IMR-90 (cell line): ENCODE results near the gene MTCL1. TPM values are rescaled to one million over a fixed set of nuclear protein-coding genes. Genes with fewer than 3 reads are reported as not detected.

Experiments
- ATAC-seq: fragments of 200-7000 bp; cut with Tn5 transposase; 2 replicates; pipeline ENCODE4 v1.9.1; 2020; ENCODE audit warnings: low read depth, mild to moderate bottlenecking, moderate library complexity
- BruUV-seq: library from RNA; stranded (reverse); fragments of 400-500 nt; replicated peaks from 2 replicates; lab custom pipeline; 2021; lab: Mats Ljungman, UMichigan
- CTCF ChIA-PET: fragments of 300-600 bp; formaldehyde crosslinking; extraction: SDS; loops from one replicate; lab custom pipeline; 2021; ENCODE audit warnings: antibody characterized with exemption; lab: Yijun Ruan, JAX
- POLR2A ChIA-PET: fragments of 300-600 bp; sonication (Branson Sonifier 250); formaldehyde crosslinking; loops from one replicate; lab custom pipeline; 2022; ENCODE audit warnings: antibody characterized with exemption; ENCODE audit not compliant: unreplicated experiment; lab: Charles Lee
- DNase-seq: peaks from one replicate; pipeline ENCODE4 v3.0.0; 2013
- H2AFZ ChIP-seq: replicated peaks from 2 replicates; pipeline ENCODE3; 2013; ENCODE audit warnings: low read length, mild to moderate bottlenecking; ENCODE audit not compliant: poor library complexity
- H2AK5ac ChIP-seq: 2 replicates; pipeline ENCODE4 v1.6.1; 2013; ENCODE audit warnings: low read depth, low read length, inconsistent platforms
- H2AK9ac ChIP-seq: replicated peaks from 2 replicates; pipeline ENCODE3; 2013; ENCODE audit warnings: mild to moderate bottlenecking, low read depth, low read length, moderate library complexity; ENCODE audit not compliant: poor library complexity
- H2BK120ac ChIP-seq: 2 replicates; pipeline ENCODE4 v1.6.1; 2013; ENCODE audit warnings: low read depth, low read length, inconsistent platforms
- H2BK15ac ChIP-seq: 3 replicates; pipeline ENCODE4 v1.6.1; 2013; ENCODE audit warnings: low read depth, low read length, inconsistent platforms
- H2BK20ac ChIP-seq: 2 replicates; pipeline ENCODE4 v1.6.1; 2013; ENCODE audit warnings: low read depth, mild to moderate bottlenecking, inconsistent platforms, low read length, moderate library complexity
- H2BK5ac ChIP-seq: 2 replicates; pipeline ENCODE4 v1.6.1; 2013; ENCODE audit warnings: mild to moderate bottlenecking, low read depth, low read length, inconsistent platforms; ENCODE audit not compliant: poor library complexity, severe bottlenecking
- H3K14ac ChIP-seq: replicated peaks from 2 replicates; pipeline ENCODE4 v1.6.1; 2013; ENCODE audit warnings: low read depth, low read length, inconsistent platforms
- H3K18ac ChIP-seq: 2 replicates; pipeline ENCODE4 v1.6.1; 2013; ENCODE audit warnings: low read depth, low read length, control low read depth
- H3K23ac ChIP-seq: 2 replicates; pipeline ENCODE4 v1.6.1; 2013; ENCODE audit warnings: low read depth, low read length, inconsistent platforms
- H3K27ac ChIP-seq: 2 replicates; pipeline ENCODE4 v1.5.1; 2013; ENCODE audit warnings: mild to moderate bottlenecking, control low read depth, low read length; ENCODE audit not compliant: insufficient read depth
- H3K27me3 ChIP-seq: 2 replicates; pipeline ENCODE4 v1.6.1; 2013; ENCODE audit warnings: low read length; ENCODE audit not compliant: control insufficient read depth, insufficient read depth
- H3K36me3 ChIP-seq: 2 replicates; pipeline ENCODE4 v1.6.1; 2013; ENCODE audit warnings: low read length, mixed read lengths; ENCODE audit not compliant: control insufficient read depth, insufficient read depth
- H3K4ac ChIP-seq: 2 replicates; pipeline ENCODE4 v1.6.1; 2013; ENCODE audit warnings: low read depth, low read length, inconsistent platforms
- H3K4me1 ChIP-seq: 2 replicates; pipeline ENCODE4 v1.6.1; 2013; ENCODE audit warnings: low read length, mixed read lengths; ENCODE audit not compliant: control insufficient read depth, insufficient read depth
- H3K4me2 ChIP-seq: 2 replicates; pipeline ENCODE4 v1.6.1; 2013; ENCODE audit warnings: low read depth, mild to moderate bottlenecking, control low read depth, low read length, moderate library complexity
- H3K4me3 ChIP-seq: 2 replicates; pipeline ENCODE4 v1.5.1; 2013; ENCODE audit warnings: low read depth, mild to moderate bottlenecking, control low read depth, low read length, moderate library complexity; ENCODE audit not compliant: insufficient read depth
- H3K56ac ChIP-seq: 2 replicates; pipeline ENCODE4 v1.6.1; 2013; ENCODE audit warnings: low read length, inconsistent platforms; ENCODE audit not compliant: insufficient read depth; ENCODE audit errors: extremely low read depth
- H3K79me1 ChIP-seq, 2 experiments: 2 replicates each; pipeline ENCODE4 v1.6.1; 2013; ENCODE audit warnings: low read length in 2 of 2, inconsistent platforms in 1 of 2, low read depth in 1 of 2
- H3K9ac ChIP-seq: 2 replicates; pipeline ENCODE4 v1.6.1; 2013; ENCODE audit warnings: low read depth, low read length, control low read depth
- H3K9me1 ChIP-seq: 2 replicates; pipeline ENCODE4 v1.6.1; 2013; ENCODE audit warnings: low read length, inconsistent platforms; ENCODE audit not compliant: insufficient read depth
- H3K9me3 ChIP-seq: 2 replicates; pipeline ENCODE4 v1.6.1; 2013; ENCODE audit warnings: low read length; ENCODE audit not compliant: control insufficient read depth, insufficient read depth
- H4K20me1 ChIP-seq: 2 replicates; pipeline ENCODE4 v1.6.1; 2013; ENCODE audit warnings: low read length, inconsistent platforms; ENCODE audit not compliant: insufficient read depth
- H4K5ac ChIP-seq: 2 replicates; pipeline ENCODE4 v1.6.1; 2013; ENCODE audit warnings: mild to moderate bottlenecking, low read depth, low read length, control low read depth
- H4K8ac ChIP-seq, 2 experiments: 2 replicates each; pipeline ENCODE4 v1.6.1; 2013; ENCODE audit warnings: low read depth in 2 of 2, low read length in 2 of 2, control low read depth in 1 of 2, inconsistent platforms in 1 of 2
- H4K91ac ChIP-seq: 2 replicates; pipeline ENCODE4 v1.6.1; 2013; ENCODE audit warnings: low read depth, low read length, inconsistent platforms; ENCODE audit not compliant: insufficient read depth
- CEBPB ChIP-seq: IDR thresholded peaks from 2 replicates; pipeline ENCODE4 v1.6.1; 2012; ENCODE audit warnings: low read depth, low read length, improper control_type of control experiment
- CTCF ChIP-seq: conservative IDR thresholded peaks from 2 replicates; pipeline ENCODE4 v1.5.1; 2012; ENCODE audit warnings: mild to moderate bottlenecking, low read depth, low read length, improper control_type of control experiment
- ELK1 ChIP-seq: fragments of 150-350 bp; IDR thresholded peaks from 2 replicates; pipeline ENCODE4 v1.6.1; 2016; ENCODE audit warnings: low read depth, mild to moderate bottlenecking, low read length, moderate library complexity, borderline replicate concordance
- MAFK ChIP-seq: IDR thresholded peaks from 2 replicates; pipeline ENCODE4 v1.6.1; 2012; ENCODE audit warnings: low read depth, low read length, improper control_type of control experiment
- MXI1 ChIP-seq: IDR thresholded peaks from 2 replicates; pipeline ENCODE4 v1.6.1; 2012; ENCODE audit warnings: low read depth, mild to moderate bottlenecking, low read length, moderate library complexity, borderline replicate concordance
- NFE2L2 ChIP-seq: fragments of 150-350 bp; IDR thresholded peaks from 2 replicates; pipeline ENCODE4 v1.6.1; 2016; ENCODE audit warnings: low read depth, mild to moderate bottlenecking, low read length
- RAD21 ChIP-seq: IDR thresholded peaks from 2 replicates; pipeline ENCODE4 v1.6.1; 2012; ENCODE audit warnings: low read length, improper control_type of control experiment
- USF2 ChIP-seq: fragments of 150-350 bp; IDR thresholded peaks from 2 replicates; pipeline ENCODE4 v1.6.1; 2017; ENCODE audit warnings: mild to moderate bottlenecking, antibody characterized with exemption, low read length, low read depth
- WGBS, 2 experiments: methylation state at CpG; one replicate each; pipeline versions ENCODE4 v1.1.5 to v1.1.7; 2013; ENCODE audit warnings: missing lambda C conversion rate in 2 of 2; ENCODE audit not compliant: insufficient read length in 1 of 2; ENCODE audit errors: extremely low coverage in 2 of 2; 5-methylcytosine and 5-hydroxymethylcytosine counted together
- dilution Hi-C: fragments of 300-500 bp; cut with HindIII; formaldehyde crosslinking; loops from one replicate; pipeline ENCODE4 v1.14.3; 2018; ENCODE audit warnings: low sequenced_read_pairs; ENCODE audit not compliant: unreplicated experiment
- in situ Hi-C: fragments of 300-500 bp; cut with MboI; formaldehyde crosslinking; loops from 3 replicates; pipeline ENCODE4 v1.14.3; 2019; ENCODE audit warnings: low sequenced_read_pairs, inconsistent platforms, mixed read lengths
- intact Hi-C: fragments of 100-400 bp; cut with micrococcal nuclease; formaldehyde crosslinking; loops from 2 replicates; pipeline ENCODE4 v1.10.0; 2022
- polyA plus RNA-seq, 3 experiments: library from polyadenylated mRNA; depleted of rRNA; stranded (reverse); fragments of >200 nt; gene quantifications; 2 replicates each; pipeline ENCODE4 v1.2.3, GENCODE V29; 2012; ENCODE audit warnings: low replicate concordance in 1 of 3
- total RNA-seq: library from RNA; depleted of rRNA; stranded (reverse); fragments of >200 nt; gene quantifications from 2 replicates; pipeline ENCODE4 v1.2.3, GENCODE V29; 2012

Gene MTCL1
- total and polyA plus RNA-seq, 2 of the 4 experiments (the other 2 are of a cell fraction), result 29.0 to 45.3 TPM

- Histone ChIP-seq H3K18ac (no peak overlapping the region), H3K9ac (no peak overlapping the region), H2BK120ac (no peak overlapping the region; the same call in 1 of the 2 replicates), H2BK5ac (no peak overlapping the region), H4K5ac (no peak overlapping the region), H2AK9ac (no peak overlapping the region), H4K8ac (no peak overlapping the region), H4K91ac (no peak overlapping the region), H3K4me2 (no peak overlapping the region), H3K4ac (peak overlapping the region; percentile 79; the same call in 1 of the 2 replicates), H3K36me3 (no peaks in the 10 kb centered on the region), H3K4me1 (peaks cover 14% of the 10 kb centered on the region), H2AK5ac (peak overlapping the region; percentile 91; the same call in 1 of the 2 replicates), H3K9me3 (no peaks in the 10 kb centered on the region), H3K56ac (no peak overlapping the region), H2BK20ac (no peak overlapping the region), H3K9me1 (peaks cover 15% of the 10 kb centered on the region), H3K4me3 (no peak overlapping the region), H3K27me3 (no peaks in the 10 kb centered on the region), H3K27ac (no peak overlapping the region), H3K79me1 (peaks cover 0 to 23% of the 10 kb centered on the region in 2 experiments; a peak in 2 of 4 replicates), H3K23ac (no peak overlapping the region), H4K20me1 (no peaks in the 10 kb centered on the region), H2BK15ac (0 out of 3 replicates have a peak overlapping the region, but pooled peaks have one; percentile 84), H3K14ac (no peak overlapping the region), H2AFZ (no peak overlapping the region)
- intact Hi-C loops, result no loop called here
- CTCF ChIA-PET, result no interaction called here
- in situ Hi-C loops, result no loop called here
- no peak for DNase-seq
- no peak for ATAC-seq
- POLR2A ChIA-PET, result interaction anchor here (0.6 kb wide), 1 partner anchor 1958 kb away, joined by 4 read pairs; no protein-coding TSS in a partner anchor
- TF ChIP-seq MAFK (no peak), CTCF (no peak), NFE2L2 (no peak), MXI1 (no peak), ELK1 (no peak), RAD21 (no peak), CEBPB (no peak), USF2 (no peak)
- dilution Hi-C loops, result loop anchor here (25.0 kb wide), 1 partner anchor 288 kb away; no protein-coding TSS in a partner anchor
- WGBS, 2 experiments, result no CpG with 5 or more reads among the region's 7 CpGs
- no TSS peak for BruUV-seq
Observed at GRCh38 chr18:8699126-8699525, 6.2 kb upstream of the MTCL1 start.
